ENCODE data around the gene PRAMEF1.
"Not testable (repeated sequence)": the region's sequence is repeated elsewhere in the genome, so short reads cannot be mapped to it uniquely, and the experiment has no call there.

Gene PRAMEF1

DNA sequence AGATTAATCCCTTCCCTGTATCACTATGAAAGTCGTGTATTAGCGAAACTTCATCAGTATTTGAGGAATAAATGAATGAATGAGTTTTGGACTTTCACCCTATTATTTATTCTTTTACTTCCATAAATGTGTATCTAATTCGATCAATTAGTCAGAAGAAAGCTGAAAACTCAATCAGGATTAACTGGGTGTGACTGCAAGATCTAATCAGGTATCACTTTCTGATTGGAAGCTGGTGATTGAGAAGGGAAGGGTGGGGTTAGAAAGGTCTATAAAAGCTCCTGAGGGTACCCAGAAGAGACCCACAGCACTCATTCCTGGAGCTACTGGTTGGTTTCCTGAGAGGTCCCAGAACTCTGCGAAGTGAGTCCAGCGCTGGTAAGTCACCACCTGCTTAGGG lies at the start of gene PRAMEF1:
Gene PRAMEF1, plus strand, starts transcription at position 301 of the 400 bp plus-strand sequence. CDS start 1,831 bp downstream, outside the sequence.
- not testable (repeated sequence) for DNase-seq

DNA sequence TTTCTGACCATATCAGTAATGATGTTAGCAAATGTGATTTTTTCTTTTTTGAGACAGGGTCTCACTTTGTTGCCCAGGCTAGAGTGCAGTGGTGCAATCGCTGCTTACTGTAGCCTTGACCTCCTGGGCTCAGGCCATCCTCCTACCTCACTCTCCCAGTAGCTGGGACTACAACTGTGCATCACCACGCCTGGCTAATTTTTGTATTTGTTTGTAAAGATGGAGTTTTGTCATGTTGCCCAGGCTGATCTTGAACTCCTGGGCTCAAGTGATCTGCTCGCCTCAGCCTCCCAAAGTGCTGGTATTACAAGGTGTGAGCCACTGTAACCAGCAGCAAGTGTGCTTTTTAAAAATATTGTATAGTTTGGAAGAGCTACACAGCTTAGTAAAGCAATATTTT lies 49.3 kb upstream of the PRAMEF1 start:
- DNase-seq, result no peak

DNA sequence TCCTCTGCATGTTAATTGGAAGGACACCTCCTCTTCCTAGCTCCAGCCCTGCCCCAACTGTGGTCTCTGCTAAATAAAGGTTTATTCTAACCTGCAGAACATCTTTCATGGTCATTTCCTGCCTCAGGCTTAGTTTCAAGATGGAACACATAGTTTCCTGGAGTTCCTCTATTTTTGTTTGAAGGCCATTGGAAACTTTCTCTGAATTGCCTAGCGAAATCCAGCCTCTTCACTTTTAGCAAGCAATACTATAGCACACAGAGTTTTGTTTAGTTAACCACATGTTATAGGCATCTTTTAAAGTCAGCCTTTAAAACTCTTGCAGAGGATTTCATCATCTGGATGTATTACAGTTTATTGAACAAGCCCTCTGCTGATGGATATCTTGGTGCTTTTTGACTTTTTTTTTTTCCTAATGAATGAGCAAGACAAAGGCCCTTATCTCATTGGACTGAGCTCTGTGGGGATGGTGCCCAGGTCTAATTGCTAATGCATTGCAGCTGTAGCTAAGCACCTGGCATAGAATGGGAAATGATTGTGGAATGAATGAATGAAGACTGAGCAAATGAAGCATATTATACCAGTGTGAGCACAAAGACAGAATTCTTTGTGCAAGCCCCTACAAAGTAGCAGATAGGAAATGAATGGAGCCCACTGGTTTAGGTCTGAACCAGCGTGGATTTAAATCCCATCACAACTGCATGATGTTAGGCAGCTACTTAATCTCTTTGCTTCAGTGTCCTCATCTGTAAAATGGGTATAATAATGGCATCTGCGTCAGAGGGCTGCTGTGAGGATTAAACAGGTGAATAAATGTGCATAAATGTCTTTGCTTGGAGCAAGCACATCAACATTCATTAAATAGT lies 45.8 kb upstream of the PRAMEF1 start:
- no peak for DNase-seq

- no peak for DNase-seq
Observed at GRCh38 chr1:12745992-12746323, 45.2 kb upstream of the PRAMEF1 start, which contains the start of gene CFAP107. Gene CFAP107 (plus strand): TSS chr1:12746200. CDS start chr1:12746431, 231 bp downstream.

- no peak for DNase-seq
Observed at GRCh38 chr1:12748778-12749355, 42.3 kb upstream of the PRAMEF1 start.

GRCh38 chr1:12754738-12755137 lies 36.5 kb upstream of the PRAMEF1 start:
- no peak for DNase-seq

GRCh38 chr1:12756273-12756672 lies 34.9 kb upstream of the PRAMEF1 start:
- no peak for DNase-seq

- DNase-seq, result no peak
Observed at GRCh38 chr1:12756768-12757413, 34.3 kb upstream of the PRAMEF1 start.

DNA sequence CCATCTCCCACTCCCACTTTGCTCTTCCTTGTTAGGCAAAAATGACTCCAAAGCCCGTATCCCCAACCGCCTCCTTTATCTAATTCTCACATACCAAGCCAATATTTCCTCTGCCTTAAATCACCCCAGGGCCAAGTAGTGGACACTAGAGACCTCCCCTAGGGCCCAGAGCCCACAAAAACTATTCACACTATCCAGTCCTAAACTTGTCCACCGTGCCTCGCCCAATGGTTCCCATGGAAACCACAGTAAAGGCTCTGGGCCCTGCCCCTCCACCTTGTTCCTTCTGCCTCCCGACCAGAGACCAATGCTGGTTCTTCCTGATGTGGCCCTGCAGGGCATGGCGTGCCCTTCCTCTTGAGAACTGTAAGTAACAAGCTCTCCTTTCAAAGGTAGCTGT lies 33.4 kb upstream of the PRAMEF1 start:
- no peak for DNase-seq

DNA sequence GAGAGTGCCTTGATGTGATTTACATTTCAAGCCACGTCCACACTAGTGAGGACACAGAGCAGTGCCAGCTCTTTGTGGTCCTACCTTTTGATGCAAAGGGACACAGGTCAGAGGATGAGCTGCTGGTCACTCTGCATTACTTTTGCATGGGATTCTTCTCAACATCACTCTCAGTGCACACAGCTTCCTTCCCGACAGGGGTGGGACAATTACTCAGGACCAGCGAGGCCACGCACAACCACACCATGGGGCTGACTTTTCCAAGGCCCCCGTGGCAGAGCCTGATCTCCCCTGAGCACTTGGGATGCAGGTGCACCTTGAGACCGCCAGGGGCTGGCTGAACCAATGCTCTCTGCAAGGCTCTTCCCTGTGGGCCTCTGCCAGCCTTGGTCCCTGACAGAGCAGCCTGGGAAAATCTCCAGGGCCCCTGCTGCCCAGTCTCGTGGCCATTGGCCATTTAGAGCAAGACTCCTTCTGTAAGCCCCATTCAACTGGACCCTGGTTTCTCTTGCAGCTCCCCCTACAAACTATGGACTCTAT lies 30.9 kb upstream of the PRAMEF1 start:
- DNase-seq, result peak; percentile 57

GRCh38 chr1:12761781-12762180 lies 29.4 kb upstream of the PRAMEF1 start:
- DNase-seq, result peak; percentile 34

GRCh38 chr1:12762766-12763165 lies 28.4 kb upstream of the PRAMEF1 start:
- DNase-seq, result no peak

- no peak for DNase-seq
Observed at GRCh38 chr1:12763479-12763878, 27.7 kb upstream of the PRAMEF1 start.

- DNase-seq, result no peak
Observed at GRCh38 chr1:12764016-12764415, 27.2 kb upstream of the PRAMEF1 start.

GRCh38 chr1:12769031-12769430 lies 22.2 kb upstream of the PRAMEF1 start:
- no peak for DNase-seq

- DNase-seq, result no peak
Observed at GRCh38 chr1:12769976-12770505, 21.2 kb upstream of the PRAMEF1 start.

- no peak for DNase-seq
Observed at GRCh38 chr1:12770620-12771019, 20.6 kb upstream of the PRAMEF1 start.

DNA sequence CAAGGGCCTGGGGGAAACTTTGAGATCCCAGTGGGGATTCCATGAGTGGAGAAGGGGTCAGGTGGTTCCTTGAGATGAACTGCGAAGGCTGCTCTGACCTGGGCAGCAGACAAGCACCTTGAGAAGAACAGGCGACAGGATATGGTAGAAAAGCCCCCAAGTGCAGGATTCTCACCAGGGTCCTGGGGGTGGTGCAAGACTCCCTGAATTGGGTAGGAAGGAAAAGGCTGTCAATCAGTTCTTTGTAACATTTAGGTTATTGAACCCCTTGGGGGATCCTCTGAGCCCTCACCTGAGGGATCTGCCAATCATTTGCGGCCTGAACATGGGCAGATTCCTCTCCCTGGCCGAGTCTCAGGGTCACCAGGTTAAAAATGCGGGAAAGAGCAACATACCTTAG lies 20.0 kb upstream of the PRAMEF1 start:
- no peak for DNase-seq

GRCh38 chr1:12772520-12772919 lies 18.7 kb upstream of the PRAMEF1 start:
- DNase-seq, result no peak

GRCh38 chr1:12773438-12773837 lies 17.8 kb upstream of the PRAMEF1 start, which contains the start of gene PRAMEF12:
Gene PRAMEF12 (plus strand): TSS chr1:12773738. CDS start chr1:12774868, 1,130 bp downstream.
- DNase-seq, result no peak

GRCh38 chr1:12774801-12775345 lies 16.3 kb upstream of the PRAMEF1 start:
- DNase-seq, result no peak

GRCh38 chr1:12775443-12775842 lies 15.8 kb upstream of the PRAMEF1 start:
- DNase-seq, result no peak

Measured in islet precursor cell (in vitro differentiated cells).